ENCODE measurements around the gene ALMS1. TPM values are rescaled to one million over a fixed set of nuclear protein-coding genes. Genes with fewer than 3 reads are reported as not detected.

Gene ALMS1, protein sequence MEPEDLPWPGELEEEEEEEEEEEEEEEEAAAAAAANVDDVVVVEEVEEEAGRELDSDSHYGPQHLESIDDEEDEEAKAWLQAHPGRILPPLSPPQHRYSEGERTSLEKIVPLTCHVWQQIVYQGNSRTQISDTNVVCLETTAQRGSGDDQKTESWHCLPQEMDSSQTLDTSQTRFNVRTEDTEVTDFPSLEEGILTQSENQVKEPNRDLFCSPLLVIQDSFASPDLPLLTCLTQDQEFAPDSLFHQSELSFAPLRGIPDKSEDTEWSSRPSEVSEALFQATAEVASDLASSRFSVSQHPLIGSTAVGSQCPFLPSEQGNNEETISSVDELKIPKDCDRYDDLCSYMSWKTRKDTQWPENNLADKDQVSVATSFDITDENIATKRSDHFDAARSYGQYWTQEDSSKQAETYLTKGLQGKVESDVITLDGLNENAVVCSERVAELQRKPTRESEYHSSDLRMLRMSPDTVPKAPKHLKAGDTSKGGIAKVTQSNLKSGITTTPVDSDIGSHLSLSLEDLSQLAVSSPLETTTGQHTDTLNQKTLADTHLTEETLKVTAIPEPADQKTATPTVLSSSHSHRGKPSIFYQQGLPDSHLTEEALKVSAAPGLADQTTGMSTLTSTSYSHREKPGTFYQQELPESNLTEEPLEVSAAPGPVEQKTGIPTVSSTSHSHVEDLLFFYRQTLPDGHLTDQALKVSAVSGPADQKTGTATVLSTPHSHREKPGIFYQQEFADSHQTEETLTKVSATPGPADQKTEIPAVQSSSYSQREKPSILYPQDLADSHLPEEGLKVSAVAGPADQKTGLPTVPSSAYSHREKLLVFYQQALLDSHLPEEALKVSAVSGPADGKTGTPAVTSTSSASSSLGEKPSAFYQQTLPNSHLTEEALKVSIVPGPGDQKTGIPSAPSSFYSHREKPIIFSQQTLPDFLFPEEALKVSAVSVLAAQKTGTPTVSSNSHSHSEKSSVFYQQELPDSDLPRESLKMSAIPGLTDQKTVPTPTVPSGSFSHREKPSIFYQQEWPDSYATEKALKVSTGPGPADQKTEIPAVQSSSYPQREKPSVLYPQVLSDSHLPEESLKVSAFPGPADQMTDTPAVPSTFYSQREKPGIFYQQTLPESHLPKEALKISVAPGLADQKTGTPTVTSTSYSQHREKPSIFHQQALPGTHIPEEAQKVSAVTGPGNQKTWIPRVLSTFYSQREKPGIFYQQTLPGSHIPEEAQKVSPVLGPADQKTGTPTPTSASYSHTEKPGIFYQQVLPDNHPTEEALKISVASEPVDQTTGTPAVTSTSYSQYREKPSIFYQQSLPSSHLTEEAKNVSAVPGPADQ (N-terminal part only)
- total RNA-seq: 87.4 TPM

DNA sequence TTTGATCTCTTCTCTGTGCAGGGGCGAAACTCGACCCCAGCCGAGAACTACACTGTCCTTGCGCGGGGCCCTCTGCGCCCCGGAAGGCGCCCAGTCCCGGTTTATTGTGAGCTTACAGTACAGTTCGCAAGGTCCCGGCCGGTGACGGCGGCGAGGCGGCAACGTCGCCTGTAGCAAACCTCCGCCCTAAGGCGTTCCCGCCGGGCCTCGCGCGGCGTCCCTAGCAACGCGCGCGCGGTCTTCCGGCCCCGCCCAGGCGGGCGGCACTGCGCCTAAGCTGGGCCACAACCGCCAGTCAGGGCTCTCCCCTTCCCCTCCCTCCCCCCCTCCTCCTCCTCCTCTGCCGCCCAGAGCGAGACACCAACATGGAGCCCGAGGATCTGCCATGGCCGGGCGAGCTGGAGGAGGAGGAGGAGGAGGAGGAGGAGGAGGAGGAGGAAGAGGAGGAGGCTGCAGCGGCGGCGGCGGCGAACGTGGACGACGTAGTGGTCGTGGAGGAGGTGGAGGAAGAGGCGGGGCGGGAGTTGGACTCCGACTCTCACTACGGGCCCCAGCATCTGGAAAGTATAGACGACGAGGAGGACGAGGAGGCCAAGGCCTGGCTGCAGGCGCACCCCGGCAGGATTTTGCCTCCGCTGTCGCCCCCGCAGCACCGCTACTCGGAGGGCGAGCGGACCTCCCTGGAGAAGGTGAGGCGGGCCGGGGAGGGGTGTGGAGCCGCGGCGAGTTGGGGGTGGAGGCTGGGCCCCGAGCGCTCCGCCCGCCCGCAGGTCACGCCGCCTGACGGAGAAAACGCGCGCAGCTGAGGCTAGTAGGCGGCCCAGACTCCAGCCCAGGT lies at the start of gene ALMS1:
Gene ALMS1 (plus strand): TSS at position 333 of the 838 bp plus-strand sequence. CDS start 33 bp downstream, at position 366.

DNA sequence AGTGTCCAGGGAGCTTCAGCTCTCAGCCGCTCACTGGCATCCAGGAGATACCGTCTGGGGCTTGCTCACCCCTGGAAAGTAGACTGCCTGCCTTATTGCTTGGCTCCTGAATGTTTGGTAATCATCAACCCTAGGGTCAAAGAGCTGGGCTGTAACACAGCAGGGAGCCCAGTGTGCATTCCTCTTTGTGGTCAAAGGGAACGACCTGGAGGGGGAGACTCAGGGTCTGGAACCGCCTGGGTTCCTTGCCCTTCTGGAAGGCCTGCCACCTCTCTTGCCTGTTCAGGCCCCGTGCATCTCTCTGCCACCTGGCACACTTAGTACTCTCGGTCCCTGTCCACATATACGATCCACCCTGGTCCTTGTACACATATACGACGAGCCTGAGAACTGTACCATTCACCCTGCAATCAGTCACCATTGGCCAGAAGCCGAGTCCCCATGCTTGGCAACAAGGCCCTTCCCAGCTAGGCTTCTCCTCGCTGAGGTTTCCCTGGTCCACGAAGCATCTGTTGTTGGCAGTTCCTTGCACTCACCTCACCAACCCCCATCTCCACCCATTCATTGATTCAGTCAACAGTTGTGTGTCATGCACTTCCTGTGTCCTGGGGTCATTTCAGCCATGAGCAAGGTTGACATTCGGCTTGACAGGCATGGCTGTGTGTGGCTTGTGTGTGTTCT lies 256.8 kb downstream of the ALMS1 start, which contains the start of gene NAT8:
Gene NAT8 (minus strand): TSS at position 85 of the 681 bp plus-strand sequence. CDS start 794 bp downstream, outside the sequence.

Other genes with a start within 250 kb of the ALMS1 start
- not detected for gene NOTO, start 183.3 kb upstream of the ALMS1 start, total RNA-seq
- 21.8 TPM for gene SMYD5, start 171.6 kb upstream of the ALMS1 start, total RNA-seq
- 17.0 TPM for gene PRADC1, start 152.6 kb upstream of the ALMS1 start, total RNA-seq
- 178 TPM for gene CCT7, start 151.5 kb upstream of the ALMS1 start, total RNA-seq
- gene FBXO41, start 101.4 kb upstream of the ALMS1 start, total RNA-seq: 6.7 TPM
- gene EGR4, start 92.3 kb upstream of the ALMS1 start, total RNA-seq: not detected